GM19324 (cell line): ENCODE results near the gene GLB1L.
A peak's percentile ranks its signal among the peaks of the same experiment; 100 is the strongest.
"Not testable (repeated sequence)": the region's sequence is repeated elsewhere in the genome, so short reads cannot be mapped to it uniquely, and the experiment has no call there.

Source experiments
- ATAC-seq: cut with Tn5 transposase; IDR thresholded peaks from one replicate; pipeline ENCODE4 v1.9.1; 2021; ENCODE audit warnings: mild to moderate bottlenecking, moderate library complexity; ENCODE audit not compliant: unreplicated experiment, low FRiP score

GLB1L gene

DNA sequence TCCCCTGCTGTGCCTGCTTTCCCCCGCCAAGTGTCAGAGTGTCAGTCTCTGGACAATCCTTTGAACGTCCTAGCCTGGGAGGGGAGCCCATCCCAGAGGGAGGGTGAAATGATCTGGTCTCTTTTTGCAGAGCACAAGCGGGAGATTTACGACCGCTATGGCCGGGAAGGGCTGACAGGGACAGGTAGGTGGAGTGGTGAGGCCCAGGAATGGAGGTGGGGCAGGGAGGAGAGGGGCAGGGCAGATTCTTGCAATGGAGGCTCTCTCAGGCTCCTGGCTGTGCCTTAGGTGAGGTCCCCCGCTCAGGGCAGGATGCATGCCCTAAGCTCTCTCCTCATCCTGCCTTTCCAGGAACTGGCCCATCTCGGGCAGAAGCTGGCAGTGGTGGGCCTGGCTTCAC, 36.3 kb upstream of the GLB1L start:
- ATAC-seq = no peak

DNA sequence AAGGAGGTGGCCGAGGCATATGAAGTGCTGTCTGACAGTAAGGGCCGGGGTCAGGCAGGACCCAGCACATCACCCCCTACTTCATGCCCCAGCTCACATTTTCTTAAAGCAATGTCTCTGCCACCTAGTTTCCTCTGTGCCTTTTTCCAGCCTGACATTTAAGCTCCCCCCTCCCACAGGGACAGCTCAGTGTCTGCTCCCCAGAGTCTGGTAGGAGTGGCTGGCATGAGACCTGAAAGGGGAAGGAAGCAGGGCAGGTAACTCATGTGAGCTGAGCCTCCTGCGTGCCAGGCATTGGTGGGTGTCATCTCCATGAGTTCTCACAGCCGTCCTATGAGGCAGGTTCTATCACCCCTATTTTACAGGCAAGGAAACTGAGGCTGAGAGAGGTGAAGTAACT, 35.4 kb upstream of the GLB1L start:
- no peak for ATAC-seq

DNA sequence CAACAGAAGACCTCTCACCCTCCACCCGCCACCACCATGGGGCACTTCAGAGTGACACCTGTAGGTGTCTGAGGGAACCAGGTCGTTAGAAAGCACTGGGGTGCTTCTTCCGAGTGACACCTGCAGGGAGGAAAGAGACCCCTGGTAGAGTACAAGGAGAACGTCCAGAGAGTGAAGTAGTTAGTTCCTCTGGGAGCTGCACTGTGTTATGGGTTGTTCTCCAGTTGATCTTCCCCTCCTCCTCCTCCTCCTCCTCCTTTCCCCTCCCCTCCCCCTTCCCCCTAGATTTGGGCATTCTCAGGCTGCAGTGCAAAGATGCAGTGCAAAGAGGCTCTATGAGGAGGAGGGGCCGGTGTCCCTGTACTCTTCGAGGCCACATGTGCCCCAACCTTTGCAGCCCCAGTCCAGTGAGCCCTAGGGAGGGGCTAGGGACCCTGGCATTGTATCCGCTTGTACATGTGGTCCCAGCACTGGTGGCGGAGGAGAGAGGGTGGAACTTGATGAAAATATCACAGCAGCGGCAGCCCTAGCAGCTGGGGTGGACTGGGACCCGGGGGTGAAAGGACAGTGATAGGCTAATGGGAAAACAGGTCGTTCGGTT, 34.8 kb upstream of the GLB1L start:
- no peak for ATAC-seq

DNA sequence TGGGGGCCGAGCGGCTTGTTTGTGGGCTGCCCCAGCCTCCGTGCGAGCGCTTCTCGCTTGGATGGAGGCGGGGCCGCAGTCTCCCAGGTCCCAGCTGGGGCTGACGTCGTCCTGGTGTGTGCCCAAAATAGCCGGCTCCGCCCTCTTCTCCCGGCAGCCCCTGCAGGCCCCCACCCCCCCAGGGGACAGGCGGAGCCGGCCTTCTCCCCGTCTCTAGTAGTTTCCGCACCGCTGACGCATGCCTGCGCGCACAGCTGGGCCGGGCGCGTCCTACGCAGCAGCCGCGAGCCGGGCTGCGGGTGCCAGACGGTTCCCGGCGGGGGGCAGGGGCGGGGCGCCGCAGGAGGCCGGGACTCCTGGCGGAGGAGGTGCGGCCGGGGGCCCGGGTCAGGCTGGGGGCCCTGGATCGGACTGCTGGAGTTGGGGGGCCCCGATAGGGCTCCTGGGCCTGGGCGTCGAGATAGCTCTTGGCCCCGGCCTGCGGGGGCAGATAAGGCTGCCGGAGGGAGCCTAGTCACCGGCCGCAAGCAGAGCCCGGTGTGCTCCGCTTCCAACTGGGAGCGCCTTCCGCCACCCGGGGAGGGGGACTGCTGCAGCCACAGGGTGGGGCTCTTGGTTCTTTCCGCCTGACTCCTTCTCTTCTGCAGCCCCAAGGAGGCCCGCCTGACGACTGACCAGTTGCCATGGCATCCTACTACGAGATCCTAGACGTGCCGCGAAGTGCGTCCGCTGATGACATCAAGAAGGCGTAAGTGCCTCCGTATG, 34.1 kb upstream of the GLB1L start, which contains the start of gene DNAJB2:
TSS of gene DNAJB2 (plus strand) at position 216 of the 765 bp plus-strand sequence. CDS start at position 684, 468 bp downstream.
- ATAC-seq = peak; percentile 90

DNA sequence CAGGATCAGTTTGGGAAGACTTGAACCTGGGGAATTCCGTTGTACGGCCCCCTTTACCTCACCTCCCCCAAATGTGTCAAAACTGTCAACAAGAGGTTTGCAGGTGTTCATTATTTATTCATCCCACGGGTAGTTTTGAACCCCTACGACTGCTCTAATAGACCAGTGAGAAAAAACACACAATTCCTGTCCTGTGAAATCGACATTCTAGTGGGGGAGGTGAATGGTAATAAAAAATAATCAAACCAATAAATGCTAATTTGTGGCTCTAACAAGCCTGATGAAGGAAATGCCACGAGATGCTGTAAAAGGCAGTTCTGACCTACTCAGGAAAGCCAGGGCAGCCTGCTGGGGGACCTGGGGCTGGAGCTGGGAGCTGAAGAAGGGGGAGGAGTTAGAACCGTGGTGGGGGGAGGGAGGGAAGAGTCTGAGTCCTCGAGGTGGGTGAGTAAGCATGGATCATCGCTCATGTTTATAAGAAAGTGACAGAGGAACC, 33.5 kb upstream of the GLB1L start:
- ATAC-seq = no peak

DNA sequence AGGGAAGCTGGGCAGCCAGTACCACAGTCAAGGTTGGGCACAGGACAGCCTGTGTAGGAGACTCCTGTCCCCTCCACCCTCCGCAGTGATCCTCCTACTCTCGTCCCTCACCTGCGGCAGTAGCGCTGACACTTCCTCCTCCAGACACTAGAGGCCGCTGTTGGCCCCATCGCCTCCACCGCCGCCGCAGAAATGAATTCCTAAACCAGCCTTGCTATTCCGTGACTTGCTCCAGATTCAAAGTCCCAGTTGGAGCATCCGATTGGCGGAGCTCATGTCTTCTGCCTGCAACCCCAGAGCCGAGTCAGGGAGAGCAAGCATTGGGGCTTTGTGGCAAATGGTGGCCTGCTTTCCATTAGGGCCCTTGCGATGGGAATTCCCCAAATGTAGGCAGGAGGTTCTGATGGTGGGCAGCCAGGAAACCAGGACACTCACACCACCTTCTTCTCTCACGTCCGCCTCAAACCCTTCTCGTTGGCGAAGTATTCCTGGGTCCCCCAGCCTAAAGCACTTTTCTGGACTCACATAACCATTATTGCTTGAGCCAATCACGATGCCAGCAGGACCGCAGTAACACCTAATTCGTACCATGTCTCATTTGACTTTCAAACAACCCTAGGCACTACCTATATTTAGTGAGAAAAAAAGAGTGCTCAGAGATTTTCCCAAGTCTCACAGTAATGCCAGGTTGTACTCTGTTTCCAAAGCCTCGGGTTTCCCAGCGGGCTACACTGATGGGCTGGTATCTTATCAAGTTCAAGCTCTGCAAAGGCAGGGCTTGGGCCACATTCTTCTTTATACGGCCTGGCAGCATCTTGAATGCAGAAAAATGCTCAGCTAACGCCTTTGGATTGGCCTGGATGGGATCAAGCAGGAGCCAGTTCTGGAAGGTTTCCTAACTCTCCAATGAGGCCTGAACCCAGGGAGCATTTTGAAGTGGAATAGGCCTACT, 32.7 kb upstream of the GLB1L start:
- no peak for ATAC-seq

DNA sequence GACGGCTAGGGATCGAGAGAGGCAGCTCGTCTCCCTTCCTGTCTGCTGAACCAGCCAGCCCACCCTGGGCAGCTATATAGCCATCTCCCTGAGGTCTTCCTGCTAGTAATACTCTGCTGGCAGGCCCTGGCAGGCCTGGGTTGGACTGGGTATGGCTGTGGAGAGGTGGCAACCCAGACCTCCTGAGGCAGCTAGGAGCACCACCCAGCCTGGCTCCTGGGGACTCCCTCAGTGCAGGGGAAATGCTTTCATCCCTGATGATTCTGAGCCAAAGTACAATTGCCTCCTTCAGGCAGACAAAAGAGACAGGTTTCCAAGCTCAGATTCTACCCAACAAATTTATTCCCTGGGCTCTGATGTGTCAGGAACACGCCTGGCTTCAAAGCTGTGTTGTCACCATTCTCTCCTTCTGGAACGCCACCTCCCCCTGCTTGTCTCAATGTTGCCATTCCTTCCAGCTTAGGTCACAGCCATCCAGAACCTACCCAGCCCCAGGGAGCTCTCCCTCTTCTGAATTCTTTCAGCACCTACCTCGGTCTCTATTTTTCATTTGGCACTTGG, 29.2 kb upstream of the GLB1L start:
- ATAC-seq = no peak

DNA sequence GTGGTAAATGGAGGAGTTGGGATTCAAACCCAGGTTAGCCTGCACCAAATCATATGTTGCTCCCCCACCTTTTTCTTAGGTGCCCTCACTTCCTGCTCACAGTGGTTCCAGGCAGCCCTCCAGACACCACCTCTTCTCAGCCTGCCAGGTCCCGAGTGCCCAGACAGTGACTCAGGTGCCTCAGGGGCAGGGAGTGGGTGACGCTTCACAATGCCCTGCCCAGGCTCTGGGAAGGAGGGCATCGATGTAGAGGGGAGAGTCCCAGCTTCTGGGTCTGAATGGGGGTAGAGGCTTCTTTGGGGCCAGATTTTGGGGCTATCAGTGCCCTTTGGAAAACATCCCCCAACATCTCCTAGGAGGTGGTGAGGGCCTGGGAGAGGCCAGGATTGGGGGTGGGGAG, 28.7 kb upstream of the GLB1L start:
- no peak for ATAC-seq

DNA sequence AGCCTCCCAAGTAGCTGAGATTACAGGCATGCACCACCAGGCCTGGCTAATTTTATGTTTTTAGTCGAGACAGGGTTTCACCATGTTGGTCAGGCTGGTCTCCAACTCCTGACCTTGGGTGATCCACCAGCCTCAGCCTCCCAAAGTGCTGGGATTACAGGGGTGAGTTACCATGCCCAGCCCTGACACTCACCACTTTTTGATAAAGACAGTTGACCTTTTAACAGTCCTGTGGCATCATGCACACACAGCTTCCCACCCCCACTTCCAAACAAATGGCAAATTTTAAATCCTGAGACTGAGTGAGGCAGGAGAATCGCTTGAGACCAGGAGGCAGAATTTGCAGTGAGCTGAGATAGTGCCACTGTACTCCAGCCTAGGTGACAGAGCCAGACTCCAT, 27.8 kb upstream of the GLB1L start:
- no peak for ATAC-seq

DNA sequence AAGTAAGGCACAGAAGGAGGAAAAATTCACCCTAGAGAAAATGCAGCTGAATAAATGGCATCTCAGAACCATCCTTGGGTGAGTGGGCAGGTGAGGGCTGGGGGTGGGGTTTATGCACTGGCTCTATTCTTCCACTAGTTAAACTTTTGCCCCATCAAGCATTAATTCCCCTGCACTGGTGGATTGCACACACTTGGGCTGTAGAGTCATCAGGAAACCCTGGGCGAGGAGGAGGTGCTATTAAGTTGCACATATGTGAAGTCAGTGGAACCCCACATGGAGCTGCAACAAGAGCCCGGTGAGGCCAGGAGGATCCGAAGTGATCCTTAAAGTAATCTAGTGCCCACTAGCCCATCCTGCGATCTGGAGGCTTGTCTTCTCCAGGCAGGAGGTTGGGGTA, 27.1 kb upstream of the GLB1L start:
- ATAC-seq = no peak

DNA sequence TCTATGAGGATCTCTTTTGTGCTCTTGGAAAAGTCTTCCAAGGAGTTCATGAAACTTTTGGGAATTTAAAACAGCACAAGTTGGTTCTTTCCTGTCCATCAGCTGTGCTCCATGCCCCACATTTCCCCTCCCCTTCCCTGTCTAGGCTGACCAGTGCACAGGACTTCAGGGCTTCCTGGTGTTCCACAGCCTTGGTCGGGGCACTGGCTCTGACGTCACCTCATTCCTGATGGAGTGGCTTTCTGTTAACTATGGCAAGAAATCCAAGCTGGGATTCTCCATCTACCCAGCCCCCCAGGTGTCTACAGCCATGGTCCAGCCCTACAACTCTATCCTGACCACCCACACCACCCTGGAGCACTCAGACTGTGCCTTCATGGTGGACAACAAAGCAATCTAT, 25.8 kb upstream of the GLB1L start:
- no peak for ATAC-seq

DNA sequence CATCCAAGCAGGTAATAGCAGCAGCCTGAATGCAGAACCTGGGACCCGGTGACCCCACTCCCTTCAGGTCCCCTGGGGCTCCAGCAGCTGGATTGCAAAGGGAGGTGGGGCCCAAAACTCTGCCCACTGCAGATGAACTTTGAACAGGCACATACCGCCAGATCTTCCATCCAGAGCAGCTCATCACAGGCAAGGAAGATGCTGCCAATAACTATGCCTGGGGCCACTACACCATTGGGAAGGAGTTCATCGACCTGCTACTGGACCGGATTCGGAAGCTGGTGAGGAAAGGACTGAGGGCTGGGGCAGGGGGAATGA, 24.8 kb upstream of the GLB1L start:
- no peak for ATAC-seq

DNA sequence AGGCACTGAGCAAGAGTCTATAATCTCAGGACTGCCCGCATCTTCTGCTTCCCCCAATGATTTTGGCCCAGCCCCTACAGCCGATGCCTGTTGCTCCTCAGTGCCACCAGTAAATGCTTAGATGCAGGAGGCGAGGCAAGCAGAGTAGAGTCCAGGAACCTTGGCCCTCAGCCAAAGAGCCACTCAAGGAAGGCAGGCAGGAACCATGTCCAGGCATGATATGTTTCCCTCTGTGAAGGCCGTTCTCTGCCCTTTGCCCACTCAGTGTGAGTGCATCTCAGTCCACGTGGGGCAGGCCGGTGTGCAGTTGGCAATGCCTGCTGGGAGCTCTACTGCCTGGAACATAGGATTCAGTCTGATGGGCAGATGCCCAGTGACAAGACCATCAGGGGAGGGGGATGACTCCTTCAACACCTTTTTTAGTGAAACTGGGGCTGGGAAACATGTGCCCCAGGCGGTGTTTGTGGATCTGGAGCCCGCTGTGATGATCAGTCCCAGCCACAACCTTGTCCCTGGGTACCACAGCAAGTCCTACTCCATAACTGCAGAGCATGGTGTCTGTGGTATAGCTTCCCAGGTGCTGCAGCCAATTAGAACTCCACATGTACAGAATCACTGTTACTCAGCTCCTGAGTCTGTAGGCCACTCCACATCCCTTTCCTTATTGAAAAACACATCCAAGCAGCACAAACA, 24.3 kb upstream of the GLB1L start:
- no peak for ATAC-seq

DNA sequence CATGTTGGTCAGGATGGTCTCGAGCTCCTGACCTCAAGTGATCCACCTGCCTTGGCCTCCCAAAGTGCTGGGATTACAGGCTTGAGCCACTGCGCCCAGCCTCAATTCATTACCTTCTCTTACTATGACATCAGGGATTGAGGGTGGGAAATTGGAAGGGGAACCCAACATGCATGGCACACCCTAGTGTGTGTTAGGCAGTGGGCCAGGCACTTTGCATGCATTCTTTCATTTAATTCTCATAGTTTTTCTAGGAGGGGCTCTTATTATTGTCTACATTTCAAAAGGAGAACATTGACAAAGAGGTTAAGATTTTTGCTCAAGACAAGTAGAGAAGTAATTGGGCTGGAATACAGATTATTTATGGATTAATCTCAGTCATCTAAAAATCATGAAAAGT, 23.1 kb upstream of the GLB1L start:
- ATAC-seq = no peak

DNA sequence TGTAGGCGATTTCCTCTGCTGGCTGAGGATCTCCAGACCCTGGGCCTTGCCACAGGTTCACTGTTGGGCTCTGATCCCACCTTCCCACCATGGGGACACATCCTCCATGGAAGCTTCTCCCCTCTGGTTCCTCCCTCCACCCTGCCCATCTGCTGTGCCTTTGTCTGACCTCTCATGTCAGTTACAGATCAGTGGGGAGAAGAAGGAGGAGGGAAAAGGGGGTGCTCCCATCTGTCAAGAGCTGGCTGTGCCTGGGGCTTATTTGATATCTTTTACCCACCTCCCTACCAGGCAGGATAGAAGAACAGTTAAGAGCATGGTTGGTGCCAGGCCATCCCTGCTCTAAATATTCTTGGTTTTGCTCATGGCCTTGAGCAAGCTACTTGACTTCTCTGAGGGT, 21.6 kb upstream of the GLB1L start:
- ATAC-seq = no peak

DNA sequence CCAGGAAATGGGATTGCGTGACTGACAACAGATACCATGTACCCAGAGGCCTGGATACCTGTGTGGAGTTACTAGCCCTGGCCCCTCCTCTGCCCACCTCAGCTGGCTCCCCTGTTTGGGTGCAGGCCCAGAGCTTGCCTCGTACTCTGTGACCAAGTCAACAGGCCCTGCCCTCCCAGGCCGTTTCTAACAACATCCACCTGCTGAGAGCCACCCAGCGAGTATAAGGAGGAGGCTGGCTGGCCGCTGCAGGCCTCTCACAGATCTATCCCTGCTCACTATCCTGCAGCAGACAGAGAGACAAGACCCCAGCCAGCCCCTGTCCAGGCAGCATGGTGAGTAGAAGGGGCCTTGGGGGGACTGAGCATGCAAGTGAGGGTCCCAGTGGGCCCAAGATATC, 21.0 kb upstream of the GLB1L start:
- no peak for ATAC-seq

DNA sequence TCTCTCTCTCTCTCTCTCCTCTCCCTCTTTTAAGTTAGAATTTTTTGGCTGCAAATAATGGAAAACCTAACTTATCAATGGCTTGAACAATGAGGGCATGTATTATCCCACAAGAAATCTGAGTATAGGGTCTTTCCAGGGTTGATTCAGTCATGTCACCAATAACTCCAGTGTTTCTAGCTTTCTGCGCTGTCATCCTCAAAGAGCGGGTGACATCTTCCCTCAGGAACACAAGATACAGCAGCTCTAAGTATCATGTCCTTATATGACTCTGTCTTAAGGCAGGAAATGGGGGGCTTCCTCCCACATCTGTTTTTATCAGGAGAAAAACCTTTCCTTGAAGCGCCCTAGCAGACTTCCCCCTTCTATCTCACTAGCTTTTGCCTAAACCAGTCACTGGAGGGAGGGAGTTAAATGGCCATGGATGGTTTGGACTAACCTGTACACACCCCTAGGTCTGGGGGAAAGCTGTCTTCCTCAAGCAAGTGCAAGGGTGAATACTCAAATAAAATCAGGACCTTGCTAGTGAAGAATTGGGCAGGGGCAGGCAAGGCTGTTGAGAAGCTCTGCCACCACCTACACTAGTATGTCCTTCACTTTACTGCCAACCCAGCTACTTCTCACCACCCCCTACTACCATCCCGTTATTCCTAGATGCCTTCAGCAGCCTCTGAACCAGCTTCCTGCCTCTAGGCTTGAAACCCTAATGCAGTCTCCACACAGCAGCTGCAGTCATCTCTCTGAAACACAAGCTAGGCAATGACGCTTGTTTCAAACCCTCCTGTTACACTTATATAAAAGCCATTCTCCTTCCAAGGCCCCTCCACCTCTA, 16.0 kb upstream of the GLB1L start:
- ATAC-seq = no peak

DNA sequence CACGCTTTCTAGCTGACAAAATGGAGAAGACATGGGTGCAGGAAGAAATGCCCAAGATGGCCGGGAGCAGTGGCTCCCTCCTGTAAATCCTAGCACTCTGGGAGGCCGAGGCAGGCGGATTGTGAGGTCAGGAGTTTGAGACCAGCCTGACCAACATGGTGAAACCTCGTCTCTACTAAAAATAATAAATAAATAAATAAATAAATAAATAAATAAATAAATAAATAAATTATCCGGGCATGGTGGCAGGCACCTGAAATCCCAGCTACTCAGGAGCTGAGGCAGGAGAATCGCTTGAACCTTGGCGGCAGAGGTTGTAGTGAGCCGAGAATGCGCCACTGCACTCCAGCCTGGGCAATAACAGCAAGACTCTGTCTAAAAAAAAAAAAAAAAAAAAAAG, 13.7 kb upstream of the GLB1L start:
- ATAC-seq = not testable (repeated sequence)

DNA sequence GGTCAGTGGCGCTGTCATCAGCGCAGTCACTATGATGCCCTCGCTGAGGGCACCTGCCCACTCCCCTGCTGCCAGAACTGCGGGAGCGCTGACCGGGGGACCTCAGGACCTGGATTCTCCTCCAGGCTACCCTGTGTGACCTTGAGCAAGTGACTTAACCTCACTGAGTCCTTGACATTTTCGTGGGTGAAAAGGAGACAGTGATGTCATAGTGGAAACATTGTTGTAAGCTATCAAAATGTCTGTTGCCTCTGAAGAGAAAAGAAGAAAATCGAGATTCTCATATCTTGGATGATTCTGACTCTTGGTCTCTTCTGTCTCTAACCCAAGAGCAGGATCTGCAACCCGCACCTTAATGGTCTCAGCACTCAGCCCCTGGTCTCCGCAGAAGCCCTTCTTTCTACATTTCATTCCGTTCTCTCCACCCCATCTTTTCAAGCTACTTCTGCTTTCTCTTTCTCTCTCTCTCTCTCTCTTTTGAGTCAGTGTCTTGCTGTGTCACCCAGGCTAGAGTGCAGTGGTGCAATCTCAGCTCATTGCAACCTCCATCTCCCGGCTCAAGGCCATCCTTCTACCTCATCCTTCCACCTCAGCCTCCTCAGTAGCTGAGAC, 9.5 kb upstream of the GLB1L start:
- ATAC-seq = peak; percentile 16
